ENCODE results near the gene AMN.

GRCh38 chr14:102927878-102928411, 5.5 kb downstream of the AMN start:
- TF ChIP-seq MXI1 (IDR thresholded peaks at IDR 0.05; ENCODE audit: low read depth, low read length) (no peak), PRDM10 (IDR thresholded peaks at IDR 0.05; ENCODE audit: partially characterized antibody) (no peak), BMI1 (IDR thresholded peaks at IDR 0.05; ENCODE audit: low read length) (no peak), ZSCAN29 (IDR thresholded peaks at IDR 0.05) (no peak), THAP7 (CRISPR knock-in tag; IDR thresholded peaks at IDR 0.05) (no peak), HSF4 (CRISPR knock-in tag; IDR thresholded peaks at IDR 0.05; ENCODE audit: borderline replicate concordance) (no peak)
